GM13977 (cell line): Measurements from ENCODE around the gene GSTT2.
"Not testable (repeated sequence)": the region's sequence is repeated elsewhere in the genome, so short reads cannot be mapped to it uniquely, and the experiment has no call there.

ENCODE experiments used
- DNase-seq: peaks from one replicate; pipeline ENCODE4 v3.0.0; 2012; ENCODE audit warnings: low spot score
- in situ Hi-C: fragments of 300-500 bp; cut with MboI; formaldehyde crosslinking; loops from one replicate; pipeline ENCODE4 v1.12.0; 2022; ENCODE audit warnings: low sequenced_read_pairs, low pct_unique_long_range_greater_than_20kb, mixed read lengths, inconsistent platforms; ENCODE audit not compliant: unreplicated experiment
- TF ChIP-seq, protein P1 (sequence below): IDR thresholded peaks from 2 replicates; pipeline ENCODE4 v1.5.1; 2012; ENCODE audit warnings: mild to moderate bottlenecking, control low read depth; ENCODE audit not compliant: insufficient read depth; ENCODE audit errors: extremely low read depth, missing control alignments

GSTT2 gene

DNA sequence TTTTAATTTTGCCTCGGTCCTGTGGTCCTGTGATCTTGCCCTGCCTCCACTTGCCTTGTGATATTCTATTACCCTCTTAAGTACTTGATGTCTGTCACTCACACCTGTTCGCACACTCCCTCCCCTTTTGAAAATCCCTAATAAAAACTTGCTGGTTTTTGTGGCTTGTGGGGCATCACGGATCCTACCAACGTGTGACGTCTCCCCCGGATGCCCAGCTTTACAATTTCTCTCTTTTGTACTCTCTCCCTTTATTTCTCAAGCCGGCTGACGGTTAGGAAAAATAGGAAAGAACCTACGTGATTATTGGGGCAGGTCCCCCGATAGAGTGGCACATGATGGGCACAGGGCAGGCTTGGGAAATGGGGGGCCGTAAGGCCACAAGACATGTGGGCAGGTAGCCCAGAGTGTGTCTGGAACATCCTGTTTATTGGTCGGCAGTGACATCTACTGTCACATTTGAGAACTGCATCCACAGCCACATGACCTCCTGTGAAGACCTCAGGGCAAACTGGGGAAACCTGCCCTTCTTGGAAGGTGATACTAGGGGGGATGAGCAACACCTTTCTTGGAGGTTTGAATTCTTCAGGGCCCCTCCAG lies 23.5 kb upstream of the GSTT2 start:
- TF ChIP-seq, protein P1, sequence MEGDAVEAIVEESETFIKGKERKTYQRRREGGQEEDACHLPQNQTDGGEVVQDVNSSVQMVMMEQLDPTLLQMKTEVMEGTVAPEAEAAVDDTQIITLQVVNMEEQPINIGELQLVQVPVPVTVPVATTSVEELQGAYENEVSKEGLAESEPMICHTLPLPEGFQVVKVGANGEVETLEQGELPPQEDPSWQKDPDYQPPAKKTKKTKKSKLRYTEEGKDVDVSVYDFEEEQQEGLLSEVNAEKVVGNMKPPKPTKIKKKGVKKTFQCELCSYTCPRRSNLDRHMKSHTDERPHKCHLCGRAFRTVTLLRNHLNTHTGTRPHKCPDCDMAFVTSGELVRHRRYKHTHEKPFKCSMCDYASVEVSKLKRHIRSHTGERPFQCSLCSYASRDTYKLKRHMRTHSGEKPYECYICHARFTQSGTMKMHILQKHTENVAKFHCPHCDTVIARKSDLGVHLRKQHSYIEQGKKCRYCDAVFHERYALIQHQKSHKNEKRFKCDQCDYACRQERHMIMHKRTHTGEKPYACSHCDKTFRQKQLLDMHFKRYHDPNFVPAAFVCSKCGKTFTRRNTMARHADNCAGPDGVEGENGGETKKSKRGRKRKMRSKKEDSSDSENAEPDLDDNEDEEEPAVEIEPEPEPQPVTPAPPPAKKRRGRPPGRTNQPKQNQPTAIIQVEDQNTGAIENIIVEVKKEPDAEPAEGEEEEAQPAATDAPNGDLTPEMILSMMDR = peak; percentile 96
- DNase-seq = peak; percentile 67
- in situ Hi-C loops = not testable (repeated sequence)

DNA sequence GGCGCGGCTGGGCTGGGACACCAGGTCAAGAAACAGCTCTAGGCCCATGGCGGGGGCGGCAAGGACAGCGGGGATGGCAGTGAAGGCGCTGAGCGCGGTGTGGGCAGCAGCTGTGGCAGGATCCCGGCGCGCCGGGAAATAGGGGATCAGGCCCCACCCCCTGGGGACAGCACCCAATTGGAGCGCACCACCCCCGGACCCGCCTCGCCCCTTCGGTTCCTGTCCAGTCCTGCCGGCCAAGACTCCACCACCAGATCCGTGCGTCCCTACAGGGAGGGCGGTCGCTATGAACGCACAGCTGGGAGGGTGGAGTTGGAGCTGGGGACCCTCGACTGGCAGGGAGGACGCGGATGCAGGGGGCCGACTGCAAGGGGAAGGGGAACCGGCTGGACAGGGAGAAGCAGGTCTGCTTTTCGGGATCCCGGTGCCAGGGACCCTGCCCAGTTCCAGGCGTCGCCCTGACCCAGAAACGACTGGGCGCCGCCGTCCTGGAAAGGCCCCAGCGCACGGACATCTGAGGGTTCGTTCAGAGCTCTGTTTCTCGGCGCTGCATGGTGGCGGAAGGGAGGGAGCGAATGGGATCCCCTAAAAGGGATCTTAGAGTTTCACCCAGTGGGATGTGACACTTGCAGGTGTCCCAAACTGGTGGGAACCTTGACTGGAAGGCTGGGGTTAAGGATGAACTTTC lies 18.7 kb upstream of the GSTT2 start, which contains the start of gene GSTT2B:
TSS of gene GSTT2B (minus strand) at position 112 of the 688 bp plus-strand sequence. CDS start at position 48, 64 bp downstream.
- DNase-seq, in situ Hi-C loops: not testable (repeated sequence)

DNA sequence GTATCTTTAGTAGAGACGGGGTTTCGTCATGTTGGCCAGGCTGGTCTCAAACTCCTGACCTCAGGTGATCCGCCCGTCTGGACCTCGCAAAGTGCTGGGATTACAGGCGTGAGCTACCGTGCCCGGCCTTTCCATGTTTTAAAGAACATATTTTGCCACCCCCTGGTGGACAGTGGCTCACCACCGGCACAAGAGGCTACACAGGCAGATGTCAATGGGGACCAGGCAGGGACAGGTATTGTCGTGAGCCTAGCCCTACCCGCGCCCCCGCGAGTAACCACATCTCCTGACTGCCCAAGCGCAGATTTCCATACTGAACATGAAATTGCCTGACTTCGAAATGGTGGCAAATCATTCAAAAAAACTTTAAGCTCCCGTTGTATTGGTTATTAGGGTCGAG lies 13.8 kb upstream of the GSTT2 start:
- DNase-seq, in situ Hi-C loops: not testable (repeated sequence)

DNA sequence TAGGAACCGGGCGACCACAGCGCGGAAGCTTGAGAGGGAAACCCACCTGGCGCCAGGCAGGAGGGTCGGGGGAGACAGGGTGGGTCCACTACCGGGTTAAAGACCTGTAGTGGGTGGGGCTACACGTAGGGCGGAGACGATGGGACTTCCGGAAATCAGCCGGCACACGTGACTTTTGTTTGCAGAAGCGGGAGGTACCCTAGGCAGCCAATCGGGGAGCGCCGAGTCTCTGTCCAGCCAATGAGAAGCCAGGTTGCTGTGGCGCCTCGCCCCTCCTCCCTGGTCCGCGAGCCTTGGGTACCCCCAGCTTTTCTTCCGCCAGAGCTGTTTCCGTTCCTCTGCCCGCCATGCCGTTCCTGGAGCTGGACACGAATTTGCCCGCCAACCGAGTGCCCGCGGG lies 13.4 kb upstream of the GSTT2 start, which contains the start of gene DDTL:
TSS of gene DDTL (plus strand) at position 321 of the 400 bp plus-strand sequence. CDS start at position 348, 27 bp downstream.
- in situ Hi-C loops, DNase-seq: not testable (repeated sequence)

DNA sequence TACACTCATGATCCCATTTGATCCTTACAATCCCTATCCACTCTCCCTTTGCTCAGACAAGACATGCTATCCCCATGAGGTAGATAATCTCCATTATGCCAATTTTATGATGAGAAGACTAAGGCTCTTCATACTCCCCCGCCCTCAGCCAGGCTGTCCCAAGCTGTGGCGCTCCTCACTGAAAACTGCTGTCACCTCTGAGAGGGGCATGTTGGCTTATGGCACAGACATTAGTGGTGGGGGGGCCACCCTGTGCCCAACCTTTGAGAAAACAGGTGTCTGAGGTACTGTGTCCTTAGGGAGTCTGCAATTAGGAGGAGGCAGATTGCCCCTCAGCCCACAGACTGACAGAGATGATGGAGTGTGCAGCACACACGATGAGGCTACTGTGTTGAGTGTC lies 10.9 kb upstream of the GSTT2 start:
- in situ Hi-C loops = no loop called here
- TF ChIP-seq, protein P1 = no peak
- no peak for DNase-seq

DNA sequence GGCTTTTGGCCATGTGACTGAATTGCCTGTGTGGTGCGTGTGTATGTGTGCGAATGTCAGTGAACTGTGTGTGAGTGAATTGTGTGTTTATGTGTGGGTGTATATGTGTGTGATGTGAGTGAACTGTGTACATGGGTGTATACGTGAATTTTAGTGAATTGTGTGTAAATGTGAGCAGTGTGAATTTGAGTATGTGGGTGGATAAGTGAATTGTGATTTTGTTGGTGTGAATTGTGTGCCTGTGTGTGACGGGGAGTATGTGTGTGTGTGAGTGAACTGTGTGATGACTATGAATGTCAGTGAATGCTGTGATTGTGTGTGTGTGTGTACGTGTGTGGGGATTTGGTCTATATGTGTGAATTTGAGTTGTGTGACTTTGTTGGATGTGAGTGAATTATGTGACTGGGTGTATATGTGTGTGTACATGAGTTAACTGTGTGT lies 9.7 kb upstream of the GSTT2 start:
- no peak for DNase-seq
- in situ Hi-C loops = no loop called here
- TF ChIP-seq, protein P1 = no peak

DNA sequence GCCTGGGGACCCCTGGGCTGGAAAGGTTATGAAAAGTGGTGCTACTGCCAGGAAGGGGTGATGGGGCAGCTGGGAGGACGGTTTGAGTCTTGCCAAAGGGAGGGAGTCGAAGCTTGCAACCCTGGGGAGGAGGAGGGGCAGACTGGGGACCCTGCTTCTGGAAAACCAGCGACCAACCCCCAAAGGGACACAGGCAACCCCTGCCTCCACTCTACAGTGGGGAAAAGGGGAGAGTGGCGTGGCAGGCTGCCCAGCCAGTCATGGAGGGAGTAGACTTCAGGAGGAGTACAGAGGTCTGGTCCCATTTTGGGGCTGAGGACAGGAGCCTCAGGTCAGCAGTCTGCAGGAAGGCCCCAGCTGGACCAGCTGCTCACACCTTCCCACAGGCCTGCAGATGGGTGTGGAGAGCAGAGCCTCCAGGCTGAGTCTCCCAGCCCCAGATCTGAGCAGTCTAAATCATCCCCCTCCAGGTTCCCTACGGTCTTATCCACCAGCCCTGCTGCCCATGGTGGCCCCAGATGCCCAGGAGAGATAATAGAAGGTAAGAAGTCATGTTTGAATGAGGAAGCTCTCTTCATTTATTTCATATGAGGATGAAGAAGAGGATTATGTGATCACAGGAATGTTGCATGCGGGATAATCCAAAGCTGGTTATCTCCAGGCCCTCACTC lies 9.0 kb upstream of the GSTT2 start:
- in situ Hi-C loops = no loop called here
- TF ChIP-seq, protein P1 = no peak
- DNase-seq = no peak

DNA sequence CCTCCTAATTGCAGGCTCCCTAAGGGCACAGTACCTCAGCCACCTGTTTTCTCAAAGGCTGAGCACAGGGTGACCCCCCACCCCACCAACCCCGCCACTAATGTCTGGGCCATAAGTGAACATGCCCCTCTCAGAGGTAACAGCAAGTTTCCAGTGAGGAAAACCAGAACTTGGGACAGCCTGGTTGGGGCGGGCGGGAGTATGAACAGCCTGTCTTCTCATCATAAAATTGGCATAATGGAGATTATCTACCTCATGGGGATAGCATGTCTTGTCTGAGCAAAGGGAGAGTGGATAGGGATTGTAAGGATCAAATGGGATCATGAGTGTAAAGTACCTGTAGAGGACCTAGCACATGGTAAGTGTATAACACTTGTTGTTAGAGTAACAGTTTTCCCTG lies 8.0 kb upstream of the GSTT2 start:
- in situ Hi-C loops, DNase-seq: not testable (repeated sequence)

DNA sequence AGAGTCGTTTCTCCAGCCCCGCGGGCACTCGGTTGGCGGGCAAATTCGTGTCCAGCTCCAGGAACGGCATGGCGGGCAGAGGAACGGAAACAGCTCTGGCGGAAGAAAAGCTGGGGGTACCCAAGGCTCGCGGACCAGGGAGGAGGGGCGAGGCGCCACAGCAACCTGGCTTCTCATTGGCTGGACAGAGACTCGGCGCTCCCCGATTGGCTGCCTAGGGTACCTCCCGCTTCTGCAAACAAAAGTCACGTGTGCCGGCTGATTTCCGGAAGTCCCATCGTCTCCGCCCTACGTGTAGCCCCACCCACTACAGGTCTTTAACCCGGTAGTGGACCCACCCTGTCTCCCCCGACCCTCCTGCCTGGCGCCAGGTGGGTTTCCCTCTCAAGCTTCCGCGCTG lies 5.6 kb upstream of the GSTT2 start, which contains the start of gene DDT:
TSS of gene DDT (minus strand) at position 97 of the 400 bp plus-strand sequence. CDS start at position 70, 27 bp downstream.
- DNase-seq, in situ Hi-C loops: not testable (repeated sequence)

DNA sequence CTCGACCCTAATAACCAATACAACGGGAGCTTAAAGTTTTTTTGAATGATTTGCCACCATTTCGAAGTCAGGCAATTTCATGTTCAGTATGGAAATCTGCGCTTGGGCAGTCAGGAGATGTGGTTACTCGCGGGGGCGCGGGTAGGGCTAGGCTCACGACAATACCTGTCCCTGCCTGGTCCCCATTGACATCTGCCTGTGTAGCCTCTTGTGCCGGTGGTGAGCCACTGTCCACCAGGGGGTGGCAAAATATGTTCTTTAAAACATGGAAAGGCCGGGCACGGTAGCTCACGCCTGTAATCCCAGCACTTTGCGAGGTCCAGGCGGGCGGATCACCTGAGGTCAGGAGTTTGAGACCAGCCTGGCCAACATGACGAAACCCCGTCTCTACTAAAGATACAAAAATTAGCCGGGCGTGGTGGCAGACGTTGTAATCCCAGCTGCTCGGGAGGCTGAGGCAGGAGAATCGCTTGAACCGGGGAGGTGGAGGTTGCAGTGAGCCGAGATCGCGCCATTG lies 5.0 kb upstream of the GSTT2 start:
- in situ Hi-C loops, DNase-seq: not testable (repeated sequence)

DNA sequence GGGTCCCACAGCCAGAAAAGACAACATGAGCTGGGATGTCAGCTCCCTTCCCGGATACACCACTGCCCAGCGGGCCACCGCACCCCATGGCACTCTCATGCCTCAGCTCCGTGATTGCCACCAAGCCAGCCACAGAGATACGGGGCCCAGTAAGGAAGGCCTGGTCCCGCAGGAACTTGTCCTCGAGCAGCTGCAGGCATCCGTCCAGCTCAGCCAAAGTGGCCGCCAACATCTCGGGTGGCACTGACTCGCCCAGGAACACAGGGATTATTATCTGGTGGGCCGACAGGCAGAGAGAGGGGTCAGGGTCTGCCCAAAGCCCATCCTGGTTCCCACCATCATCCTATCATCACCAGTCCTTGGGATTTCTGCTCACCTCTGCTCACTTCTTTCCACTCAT lies 2.6 kb upstream of the GSTT2 start:
- in situ Hi-C loops, DNase-seq: not testable (repeated sequence)

DNA sequence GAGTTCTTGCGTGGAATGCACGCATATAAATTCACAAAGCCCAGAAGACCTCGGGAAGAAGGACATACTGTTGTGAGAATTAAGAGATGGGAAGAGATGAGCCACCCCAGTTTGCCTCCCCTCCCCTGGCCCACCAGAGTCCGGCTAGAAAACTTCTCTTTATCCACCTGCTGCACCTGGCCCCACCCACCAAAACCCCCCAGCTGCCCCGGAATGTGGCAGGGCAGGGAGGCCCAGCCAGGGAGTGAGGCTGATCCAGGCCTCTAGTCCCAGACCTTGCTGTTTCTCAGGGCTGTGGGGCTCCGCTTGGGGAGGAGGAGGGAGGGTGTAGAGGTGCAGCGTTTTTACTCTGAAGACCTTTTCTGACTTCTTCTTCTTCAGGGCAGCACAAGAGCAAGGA lies 633 bp downstream of the GSTT2 start:
- DNase-seq, in situ Hi-C loops: not testable (repeated sequence)
